ENCODE measurements around the gene CEP350. TPM values are rescaled to one million over a fixed set of nuclear protein-coding genes. Genes with fewer than 3 reads are reported as not detected.
A peak's percentile ranks its signal among the peaks of the same experiment; 100 is the strongest.

CEP350 gene
- total RNA-seq, 2 donors from 2014 or later, result 32.2 to 42.2 TPM

DNA sequence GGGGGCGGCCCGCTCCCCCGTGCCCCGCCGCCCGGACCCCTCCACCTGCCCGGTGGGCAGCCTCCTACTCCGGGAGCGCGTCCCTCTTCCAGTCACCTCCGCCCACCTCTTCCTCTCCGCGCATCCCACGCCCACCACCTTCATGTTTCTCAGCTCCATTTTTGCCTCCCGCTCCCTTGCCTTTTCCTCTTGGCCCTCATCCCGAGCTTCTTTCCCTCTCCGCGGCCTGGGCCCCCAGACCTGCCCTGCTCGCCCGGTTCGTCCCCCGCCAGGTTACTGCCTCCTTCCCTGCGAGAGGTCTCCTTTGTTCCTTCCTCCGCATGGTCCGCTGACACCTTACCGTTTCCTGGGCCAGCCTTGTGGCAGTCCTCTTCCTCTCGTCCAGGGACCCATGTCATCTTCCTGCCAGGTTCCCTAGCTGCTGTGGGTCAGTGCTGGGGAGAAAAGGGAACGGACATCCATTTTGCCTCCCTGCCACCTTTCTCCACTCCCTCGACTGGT lies 200.6 kb downstream of the CEP350 start:
- Mint-ChIP-seq H3K9me3 (no peaks in the 10 kb centered on the region), H3K4me3 (peak overlapping the region; percentile 89), H3K27ac (peak overlapping the region; percentile 59), H3K36me3 (ENCODE audit: low read depth) (no peaks in the 10 kb centered on the region), H3K4me1 (peaks cover 49% of the 10 kb centered on the region), H3K27me3 (ENCODE audit: insufficient read depth) (peaks cover 39% of the 10 kb centered on the region)
- H3K9me3 ChIP-seq (ENCODE audit: control insufficient read depth, low read length), result no peaks in the 10 kb centered on the region
- H3K4me3 ChIP-seq (ENCODE audit: low read length), result peak overlapping the region; percentile 85
- WGBS, 2 experiments (ENCODE audit: insufficient coverage in 1 of 2, insufficient read length in 1 of 2), result 1 to 4% methylated on average over 4 to 29 of the region's 29 CpGs
- H3K36me3 ChIP-seq (ENCODE audit: control insufficient read depth, insufficient read depth, low read length), result no peaks in the 10 kb centered on the region
- no peak overlapping the region for H3K27ac ChIP-seq (ENCODE audit: low read depth, low read length)
- peaks cover 33% of the 10 kb centered on the region for H3K27me3 ChIP-seq (ENCODE audit: control insufficient read depth, insufficient read depth, low read length, poor library complexity, severe bottlenecking)
- peaks cover 30% of the 10 kb centered on the region for H3K4me1 ChIP-seq (ENCODE audit: control insufficient read depth, insufficient read depth, low read length)
- TF ChIP-seq, protein P1, sequence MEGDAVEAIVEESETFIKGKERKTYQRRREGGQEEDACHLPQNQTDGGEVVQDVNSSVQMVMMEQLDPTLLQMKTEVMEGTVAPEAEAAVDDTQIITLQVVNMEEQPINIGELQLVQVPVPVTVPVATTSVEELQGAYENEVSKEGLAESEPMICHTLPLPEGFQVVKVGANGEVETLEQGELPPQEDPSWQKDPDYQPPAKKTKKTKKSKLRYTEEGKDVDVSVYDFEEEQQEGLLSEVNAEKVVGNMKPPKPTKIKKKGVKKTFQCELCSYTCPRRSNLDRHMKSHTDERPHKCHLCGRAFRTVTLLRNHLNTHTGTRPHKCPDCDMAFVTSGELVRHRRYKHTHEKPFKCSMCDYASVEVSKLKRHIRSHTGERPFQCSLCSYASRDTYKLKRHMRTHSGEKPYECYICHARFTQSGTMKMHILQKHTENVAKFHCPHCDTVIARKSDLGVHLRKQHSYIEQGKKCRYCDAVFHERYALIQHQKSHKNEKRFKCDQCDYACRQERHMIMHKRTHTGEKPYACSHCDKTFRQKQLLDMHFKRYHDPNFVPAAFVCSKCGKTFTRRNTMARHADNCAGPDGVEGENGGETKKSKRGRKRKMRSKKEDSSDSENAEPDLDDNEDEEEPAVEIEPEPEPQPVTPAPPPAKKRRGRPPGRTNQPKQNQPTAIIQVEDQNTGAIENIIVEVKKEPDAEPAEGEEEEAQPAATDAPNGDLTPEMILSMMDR (conservative IDR thresholded peaks at IDR 0.05), result no peak
- DNase-seq, result peak; percentile 78
- H3K9ac ChIP-seq (ENCODE audit: extremely low read depth, low read length, poor library complexity, severe bottlenecking), result peak overlapping the region; percentile 18

DNA sequence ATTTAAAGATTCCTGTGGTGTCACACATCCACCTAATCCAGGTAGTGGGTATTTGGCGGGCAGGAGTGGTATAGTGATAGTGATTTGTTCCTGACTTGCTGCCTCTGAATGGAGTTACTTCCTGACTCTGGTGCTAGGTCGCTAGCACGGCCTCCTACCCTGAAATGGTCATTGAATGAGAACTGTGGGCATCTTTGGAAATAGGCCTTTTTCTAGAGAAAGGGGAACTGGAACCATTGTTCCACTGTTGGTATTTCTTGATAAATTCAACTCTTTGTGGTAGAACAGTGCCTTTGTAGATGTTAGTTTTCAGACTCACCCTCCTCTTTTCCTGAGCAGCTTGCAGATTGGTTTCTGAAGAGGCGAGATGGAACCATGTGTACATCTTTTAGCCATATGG lies 201.6 kb downstream of the CEP350 start:
- TF ChIP-seq, protein P1 (conservative IDR thresholded peaks at IDR 0.05), result no peak
- H3K27me3 ChIP-seq (ENCODE audit: control insufficient read depth, insufficient read depth, low read length, poor library complexity, severe bottlenecking), result peaks cover 25% of the 10 kb centered on the region
- H3K4me1 ChIP-seq (ENCODE audit: control insufficient read depth, insufficient read depth, low read length), result peaks cover 30% of the 10 kb centered on the region
- no peaks in the 10 kb centered on the region for H3K9me3 ChIP-seq (ENCODE audit: control insufficient read depth, low read length)
- no peak overlapping the region for H3K9ac ChIP-seq (ENCODE audit: extremely low read depth, low read length, poor library complexity, severe bottlenecking)
- Mint-ChIP-seq H3K4me3 (peak overlapping the region; percentile 89), H3K36me3 (ENCODE audit: low read depth) (no peaks in the 10 kb centered on the region), H3K27ac (no peak overlapping the region), H3K27me3 (ENCODE audit: insufficient read depth) (peaks cover 33% of the 10 kb centered on the region), H3K9me3 (no peaks in the 10 kb centered on the region), H3K4me1 (peaks cover 52% of the 10 kb centered on the region)
- no peaks in the 10 kb centered on the region for H3K36me3 ChIP-seq (ENCODE audit: control insufficient read depth, insufficient read depth, low read length)
- H3K4me3 ChIP-seq (ENCODE audit: low read length), result peak overlapping the region; percentile 85
- WGBS, 2 experiments (ENCODE audit: insufficient coverage in 1 of 2, insufficient read length in 1 of 2), result 93 to 100% methylated on average over 2 to 4 of the region's 4 CpGs
- DNase-seq, result no peak
- H3K27ac ChIP-seq (ENCODE audit: low read depth, low read length), result no peak overlapping the region

DNA sequence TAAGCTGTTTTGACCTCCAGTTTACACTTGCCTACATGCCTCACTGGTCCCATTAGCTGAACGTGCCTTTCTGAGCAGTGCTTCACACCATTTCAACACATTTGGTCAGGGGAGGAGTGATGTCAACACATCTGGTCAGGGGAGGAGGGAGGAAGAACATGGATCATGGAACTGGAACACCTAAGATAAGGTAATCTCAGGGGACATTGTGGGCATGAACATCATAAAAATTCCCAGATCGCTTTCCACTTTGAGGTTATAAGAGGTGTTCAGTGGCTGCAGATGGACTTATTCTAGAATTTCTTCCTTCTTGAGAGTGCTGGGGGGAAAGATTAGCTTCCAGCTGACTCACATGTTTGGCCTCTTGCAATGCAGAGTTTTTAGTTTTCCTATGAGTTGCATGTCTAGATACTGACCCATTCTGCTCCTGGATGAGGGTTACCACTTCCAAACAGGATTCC lies 202.1 kb downstream of the CEP350 start:
- DNase-seq, result no peak
- no peak overlapping the region for H3K27ac ChIP-seq (ENCODE audit: low read depth, low read length)
- H3K9ac ChIP-seq (ENCODE audit: extremely low read depth, low read length, poor library complexity, severe bottlenecking), result no peak overlapping the region
- 85 to 95% methylated on average over 2 of the region's 2 CpGs for WGBS, 2 experiments (ENCODE audit: insufficient coverage in 1 of 2, insufficient read length in 1 of 2)
- no peaks in the 10 kb centered on the region for H3K36me3 ChIP-seq (ENCODE audit: control insufficient read depth, insufficient read depth, low read length)
- H3K27me3 Mint-ChIP-seq (ENCODE audit: insufficient read depth), result peaks cover 31% of the 10 kb centered on the region
- peak overlapping the region; percentile 89 for H3K4me3 Mint-ChIP-seq
- no peak overlapping the region for H3K27ac Mint-ChIP-seq
- H3K4me1 ChIP-seq (ENCODE audit: control insufficient read depth, insufficient read depth, low read length), result peaks cover 30% of the 10 kb centered on the region
- peaks cover 20% of the 10 kb centered on the region for H3K27me3 ChIP-seq (ENCODE audit: control insufficient read depth, insufficient read depth, low read length, poor library complexity, severe bottlenecking)
- H3K36me3 Mint-ChIP-seq (ENCODE audit: low read depth), result no peaks in the 10 kb centered on the region
- TF ChIP-seq, protein P1 (conservative IDR thresholded peaks at IDR 0.05), result no peak
- peak overlapping the region; percentile 85 for H3K4me3 ChIP-seq (ENCODE audit: low read length)
- no peaks in the 10 kb centered on the region for H3K9me3 Mint-ChIP-seq
- peaks cover 52% of the 10 kb centered on the region for H3K4me1 Mint-ChIP-seq
- no peaks in the 10 kb centered on the region for H3K9me3 ChIP-seq (ENCODE audit: control insufficient read depth, low read length)
